Islet of Langerhans (tissue), 1 donor: Measurements from ENCODE around the gene GPRC5D.

Source experiments
- FAIRE-seq: peaks from one replicate; lab custom pipeline; 2011; peaks lifted over from hg19 to GRCh38; lab: Jason Lieb, UNC

Gene GPRC5D

DNA sequence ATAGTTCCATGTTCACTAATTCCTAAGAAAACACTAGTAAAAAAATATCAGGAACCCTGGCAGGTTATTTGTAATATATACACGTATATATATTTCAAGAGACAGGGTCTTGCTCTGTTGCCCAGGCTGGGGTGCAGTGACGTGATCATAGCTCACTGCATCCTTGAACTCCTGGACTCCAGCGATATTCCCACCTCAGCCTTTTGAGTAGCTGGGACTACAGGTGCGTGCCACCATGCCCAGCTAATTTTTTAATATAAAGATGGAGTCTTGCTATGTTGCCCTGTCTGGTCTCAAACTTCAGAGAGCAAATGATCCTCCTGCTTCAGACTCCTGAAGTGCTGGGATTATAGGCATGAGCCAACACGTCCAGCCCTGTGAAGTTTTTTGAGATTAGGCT lies 44.4 kb downstream of the GPRC5D start:
- no peak for FAIRE-seq

DNA sequence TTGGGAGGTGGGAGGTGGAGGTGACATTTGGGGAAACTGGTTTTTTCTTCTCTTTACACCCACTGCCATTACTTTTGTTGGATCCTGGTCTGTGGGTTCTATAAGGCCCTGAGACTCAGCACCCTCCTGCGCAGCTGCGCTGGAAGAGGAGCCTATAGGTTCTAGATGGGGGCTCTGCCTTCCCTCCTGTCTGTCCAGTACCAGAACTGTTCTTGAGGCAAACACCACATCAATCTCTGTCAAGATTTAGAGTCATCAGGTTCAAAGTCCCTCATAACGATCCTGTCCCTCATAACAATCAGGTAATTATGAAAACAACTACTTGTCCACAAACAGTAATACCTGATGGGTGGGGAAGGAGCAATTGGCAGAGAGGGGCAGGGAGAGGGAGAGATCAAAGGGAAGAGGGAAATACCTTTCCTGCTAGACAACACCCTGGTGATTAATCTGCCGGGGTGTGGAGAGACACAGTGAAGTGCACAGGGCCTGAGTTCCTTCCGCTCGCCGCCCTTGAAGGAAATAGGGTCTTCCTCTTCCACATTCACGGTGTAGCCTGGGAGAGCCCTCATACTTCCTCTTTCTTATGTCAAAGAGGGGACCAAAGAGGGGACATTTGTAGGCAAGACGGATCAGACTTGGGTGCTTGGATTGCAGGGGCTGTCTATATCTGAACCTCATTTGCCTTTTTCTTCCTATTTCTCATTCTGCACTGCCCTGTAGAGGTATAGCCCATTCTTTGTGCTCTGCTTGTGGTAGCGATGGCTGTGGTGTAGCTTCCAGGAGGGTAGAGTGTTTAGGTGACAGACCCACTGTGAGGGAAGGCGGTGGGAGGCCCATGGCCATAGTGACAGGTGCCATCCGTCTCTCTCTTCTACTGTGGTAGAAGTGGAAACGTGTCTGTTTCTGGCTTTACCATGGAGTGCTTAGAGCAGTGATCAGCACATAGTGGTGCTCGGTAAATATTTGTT lies 48.0 kb downstream of the GPRC5D start:
- FAIRE-seq, result no peak

DNA sequence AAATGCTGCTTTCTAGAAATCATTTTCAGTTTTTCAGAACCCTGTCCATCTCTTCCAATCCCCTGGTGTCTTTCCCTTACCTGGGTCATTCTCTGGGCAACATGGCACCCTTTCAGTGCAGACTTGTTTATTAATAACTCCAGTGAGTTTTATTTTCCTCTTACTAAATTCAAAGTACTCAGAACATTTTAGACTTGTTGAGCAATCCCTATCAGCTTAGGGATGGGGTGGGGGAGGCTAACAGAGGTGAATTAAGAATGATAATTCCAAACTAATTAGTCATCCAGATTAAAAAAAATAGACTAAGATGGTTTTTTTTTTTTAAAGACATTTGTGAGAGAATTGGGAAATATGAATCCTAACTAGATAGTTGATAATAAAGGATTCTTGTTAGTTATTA lies 49.9 kb downstream of the GPRC5D start:
- no peak for FAIRE-seq

DNA sequence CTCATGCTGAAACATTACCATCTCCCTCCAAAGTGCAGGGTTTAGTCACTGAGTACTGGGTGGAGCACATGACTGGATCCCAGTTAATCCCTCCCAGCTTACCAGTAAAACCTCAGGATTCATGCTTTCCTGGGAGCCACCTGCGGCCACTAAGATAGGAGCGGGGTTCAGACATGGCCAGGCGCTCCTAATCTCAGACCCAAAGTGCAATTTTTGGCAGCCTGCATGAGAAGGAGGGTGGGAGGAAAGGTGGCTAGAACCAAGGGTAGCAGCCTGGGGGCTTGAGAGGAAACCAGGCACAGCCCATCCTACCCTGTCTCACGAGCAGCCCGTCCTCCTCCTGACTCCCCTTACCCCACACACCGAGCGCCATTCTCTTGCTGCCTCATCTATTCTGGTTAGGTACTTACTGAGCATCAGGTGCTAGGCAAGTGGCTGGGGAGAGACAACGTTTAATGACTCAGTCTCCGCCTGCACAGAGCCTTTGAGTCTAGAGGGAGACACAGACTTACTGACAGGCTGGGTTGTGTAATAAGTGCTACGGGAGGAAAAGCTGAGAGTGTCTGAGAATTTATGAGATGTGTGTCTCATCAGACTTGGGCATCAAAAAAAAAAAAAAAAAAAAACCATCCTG lies 50.7 kb downstream of the GPRC5D start:
- FAIRE-seq, result no peak

DNA sequence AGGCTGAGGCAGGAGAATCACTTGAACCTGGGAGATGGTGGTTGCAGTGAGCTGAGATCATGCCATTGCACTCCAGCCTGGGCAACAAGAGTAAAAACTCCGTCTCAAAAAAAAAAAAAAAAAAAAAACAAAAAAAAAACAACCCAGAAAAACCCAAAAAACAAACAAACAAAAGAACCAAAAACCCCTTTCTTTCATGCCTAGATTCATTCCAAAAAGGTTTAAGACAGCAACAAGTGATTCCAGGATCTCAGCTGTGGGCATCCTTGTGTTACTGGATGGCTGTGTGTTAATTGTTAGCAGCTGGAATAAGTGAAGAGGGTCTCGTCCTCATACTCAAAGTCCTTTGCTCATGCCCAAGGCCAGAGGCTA lies 51.2 kb downstream of the GPRC5D start:
- no peak for FAIRE-seq

DNA sequence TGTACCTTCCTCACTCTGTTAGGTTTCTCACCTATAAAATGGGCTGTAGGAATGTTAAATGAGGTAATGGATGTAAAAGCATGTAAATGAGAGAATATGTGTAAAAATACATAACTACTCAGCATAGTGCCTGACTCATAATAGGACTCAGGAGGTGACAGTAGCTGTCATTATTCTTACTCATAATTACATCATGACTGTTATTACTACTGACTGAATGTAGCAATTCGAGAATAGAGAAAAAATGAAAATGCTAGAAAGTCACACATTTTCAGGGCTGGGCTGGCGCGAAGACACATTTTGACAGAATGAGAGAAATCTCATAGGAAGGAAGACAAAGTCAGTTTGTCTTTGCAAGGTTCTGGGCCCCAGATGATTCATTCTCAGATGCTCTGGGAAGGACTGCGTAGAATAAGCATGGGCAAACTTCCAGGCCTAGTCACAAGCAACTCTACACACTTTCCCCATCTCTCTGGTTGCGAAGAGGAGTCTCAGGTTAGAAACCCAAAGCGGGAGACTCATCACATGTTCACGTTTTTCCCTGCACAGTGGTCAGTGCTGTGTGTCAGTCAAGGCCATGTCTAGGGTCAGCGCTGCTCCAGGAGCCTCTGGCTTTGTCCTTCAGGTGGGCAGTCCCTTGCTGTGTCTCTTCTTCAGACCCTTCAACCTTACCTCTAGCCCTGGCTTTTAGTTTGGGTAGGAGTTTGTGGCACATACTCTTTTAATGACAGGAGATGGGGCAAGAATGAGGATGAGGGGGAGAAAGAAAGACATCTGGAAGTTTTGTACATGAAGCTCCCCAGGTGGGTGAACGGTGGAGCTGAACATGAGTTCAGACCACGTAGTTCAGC lies 52.2 kb downstream of the GPRC5D start:
- no peak for FAIRE-seq

DNA sequence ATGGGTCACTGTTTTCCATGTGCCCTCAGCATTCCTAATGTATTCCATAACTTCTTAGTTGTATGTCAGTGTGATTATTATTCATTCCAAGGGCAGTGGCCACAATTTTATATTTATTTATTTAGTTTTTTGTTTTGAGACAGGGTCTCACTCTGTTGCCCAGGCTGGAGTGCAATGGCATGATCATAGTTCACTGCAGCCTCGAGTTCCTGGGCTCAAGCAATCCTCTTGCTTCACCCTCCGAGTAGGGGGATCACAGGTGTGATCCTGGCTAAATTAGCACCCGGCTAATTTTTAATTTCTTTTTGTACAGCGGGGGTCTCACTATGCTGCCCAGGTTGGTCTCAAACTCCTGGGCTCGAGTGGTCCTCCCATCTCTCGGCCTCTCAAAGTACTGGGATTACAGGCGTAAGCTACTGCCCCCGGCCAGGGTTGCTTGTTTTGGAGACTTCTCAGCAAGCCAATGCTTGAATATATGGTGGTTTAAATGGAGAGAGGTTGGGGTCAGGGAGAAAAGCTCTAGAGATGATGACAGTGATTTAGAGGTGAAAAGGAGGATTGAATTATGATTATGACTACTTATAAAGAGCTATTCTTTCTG lies 53.0 kb downstream of the GPRC5D start:
- FAIRE-seq, result no peak

DNA sequence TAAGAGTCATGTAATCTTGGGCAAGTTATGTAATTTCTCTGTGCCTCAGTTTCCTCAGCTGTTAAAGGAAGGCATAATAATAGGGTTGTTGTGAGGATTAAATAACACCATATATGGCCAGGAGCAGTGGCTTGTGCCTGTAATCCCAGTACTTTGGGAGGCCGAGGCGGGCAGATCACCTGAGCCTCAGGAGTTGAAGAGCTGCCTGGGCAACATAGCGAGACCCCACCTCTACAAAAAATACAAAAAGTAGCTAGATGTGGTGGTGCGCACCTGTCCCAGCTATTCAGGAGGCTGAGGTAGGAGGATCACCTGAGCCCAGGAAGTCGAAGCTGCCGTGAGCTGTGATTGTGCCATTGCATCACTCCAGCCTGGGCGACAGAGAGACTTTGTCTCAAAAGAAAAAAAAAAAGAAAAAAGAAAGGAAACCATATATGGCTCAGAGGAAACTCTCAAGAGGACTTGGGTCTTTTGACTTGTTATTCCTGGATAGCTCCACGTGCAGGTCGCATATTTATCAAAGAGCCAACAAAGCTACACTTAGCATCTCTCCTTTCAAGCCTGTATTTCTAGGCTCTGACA lies 53.7 kb downstream of the GPRC5D start:
- FAIRE-seq, result no peak

DNA sequence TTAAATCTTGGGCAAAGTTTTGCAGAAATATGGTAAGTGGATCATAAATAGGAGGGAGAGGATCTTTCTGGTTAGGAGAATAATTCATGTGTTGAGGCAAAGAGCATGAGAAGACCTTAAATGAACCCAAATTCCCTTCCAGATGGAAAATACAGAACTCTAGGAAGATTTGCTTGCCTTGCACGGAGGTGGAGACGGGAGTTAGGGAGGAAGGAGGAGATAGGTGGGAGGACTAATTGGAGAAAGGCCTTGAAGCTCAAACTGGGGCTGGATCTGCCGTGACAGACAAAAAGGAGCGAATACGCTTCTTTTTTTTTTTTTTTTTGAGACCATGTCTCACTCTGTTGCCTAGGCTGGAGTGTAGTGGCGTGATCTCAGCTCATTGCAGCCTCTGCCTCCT lies 54.7 kb downstream of the GPRC5D start:
- FAIRE-seq, result no peak

DNA sequence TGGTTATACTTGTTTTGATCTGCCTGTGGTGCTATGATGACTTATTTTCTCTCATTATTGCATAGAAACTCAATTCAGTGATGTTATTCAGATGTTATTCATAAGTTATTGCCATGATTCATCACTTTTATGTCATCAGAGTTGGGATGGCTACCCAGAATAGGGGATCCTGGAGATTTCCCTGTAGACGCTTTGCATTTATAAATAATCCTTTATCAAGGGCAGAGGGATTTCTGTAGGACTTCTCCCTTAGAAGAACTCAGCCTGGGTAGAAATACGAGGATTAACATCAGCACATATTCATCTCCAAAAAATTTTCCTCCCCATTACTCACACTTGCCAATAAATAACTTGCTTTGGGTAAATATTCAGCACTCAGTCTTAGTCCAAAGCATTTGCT lies 55.7 kb downstream of the GPRC5D start:
- no peak for FAIRE-seq

DNA sequence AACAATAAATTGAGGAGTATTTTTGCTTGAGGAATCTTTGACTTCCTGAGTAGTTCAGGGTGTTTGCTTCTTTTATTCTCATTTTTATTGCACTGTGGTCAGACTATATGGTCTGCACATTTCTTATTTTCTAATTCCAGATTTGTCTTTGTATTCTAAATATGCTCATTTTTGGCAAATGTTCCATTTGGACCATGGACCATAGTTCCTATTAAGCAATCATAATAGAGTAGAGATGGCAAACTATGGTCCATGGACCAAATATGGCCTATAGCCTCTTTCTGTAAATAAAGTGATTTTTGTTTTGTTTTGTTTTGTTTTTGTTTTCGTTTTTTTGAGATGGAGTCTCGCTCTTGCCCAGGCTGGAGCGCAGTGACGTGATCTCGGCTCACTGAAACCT lies 58.5 kb downstream of the GPRC5D start:
- FAIRE-seq, result no peak

DNA sequence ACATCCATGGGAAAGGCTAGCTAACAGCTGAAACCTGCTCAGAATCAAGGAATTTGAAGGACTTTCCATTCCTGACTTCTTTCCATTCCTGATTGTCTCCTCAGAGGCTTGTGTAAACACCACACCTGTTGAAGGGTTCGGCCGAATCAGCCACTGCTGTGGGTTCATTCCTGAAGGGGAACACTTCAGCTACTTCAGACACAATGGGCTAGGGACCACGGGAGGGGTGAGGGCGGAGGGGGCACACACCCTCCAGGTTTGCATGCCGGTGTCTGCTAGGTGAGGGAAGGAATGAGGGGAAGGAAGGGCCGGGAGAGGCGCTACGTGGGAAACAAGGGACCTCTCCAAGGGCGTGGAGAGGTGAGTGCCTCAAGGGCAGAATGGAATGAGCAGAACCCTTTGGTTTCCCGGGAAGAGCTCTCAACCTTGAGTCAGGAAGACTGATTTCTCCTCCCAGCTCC lies 59.3 kb downstream of the GPRC5D start:
- FAIRE-seq, result no peak

DNA sequence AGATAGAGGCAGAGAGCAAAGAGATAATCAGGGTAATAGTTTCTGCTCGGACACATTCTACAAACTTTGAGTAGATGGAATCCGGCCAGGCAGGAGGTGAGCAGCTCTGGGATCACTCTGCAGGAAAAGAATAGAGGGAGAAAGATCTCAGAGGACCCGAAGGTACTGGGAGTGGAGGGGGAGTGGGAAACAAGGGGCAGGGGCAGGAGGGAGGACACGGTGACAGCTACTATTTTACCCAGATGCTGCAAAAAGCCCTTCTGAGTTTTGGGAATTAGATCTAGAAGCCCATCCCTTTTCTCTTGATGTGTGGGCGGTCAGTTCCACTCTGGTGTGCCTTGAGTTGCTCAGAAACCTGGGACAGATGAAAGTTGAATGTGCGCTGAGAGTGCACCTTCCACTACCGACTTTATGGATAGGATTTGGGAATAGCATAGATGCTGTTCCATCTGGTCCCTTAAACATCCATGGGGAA lies 60.1 kb downstream of the GPRC5D start:
- FAIRE-seq, result no peak

DNA sequence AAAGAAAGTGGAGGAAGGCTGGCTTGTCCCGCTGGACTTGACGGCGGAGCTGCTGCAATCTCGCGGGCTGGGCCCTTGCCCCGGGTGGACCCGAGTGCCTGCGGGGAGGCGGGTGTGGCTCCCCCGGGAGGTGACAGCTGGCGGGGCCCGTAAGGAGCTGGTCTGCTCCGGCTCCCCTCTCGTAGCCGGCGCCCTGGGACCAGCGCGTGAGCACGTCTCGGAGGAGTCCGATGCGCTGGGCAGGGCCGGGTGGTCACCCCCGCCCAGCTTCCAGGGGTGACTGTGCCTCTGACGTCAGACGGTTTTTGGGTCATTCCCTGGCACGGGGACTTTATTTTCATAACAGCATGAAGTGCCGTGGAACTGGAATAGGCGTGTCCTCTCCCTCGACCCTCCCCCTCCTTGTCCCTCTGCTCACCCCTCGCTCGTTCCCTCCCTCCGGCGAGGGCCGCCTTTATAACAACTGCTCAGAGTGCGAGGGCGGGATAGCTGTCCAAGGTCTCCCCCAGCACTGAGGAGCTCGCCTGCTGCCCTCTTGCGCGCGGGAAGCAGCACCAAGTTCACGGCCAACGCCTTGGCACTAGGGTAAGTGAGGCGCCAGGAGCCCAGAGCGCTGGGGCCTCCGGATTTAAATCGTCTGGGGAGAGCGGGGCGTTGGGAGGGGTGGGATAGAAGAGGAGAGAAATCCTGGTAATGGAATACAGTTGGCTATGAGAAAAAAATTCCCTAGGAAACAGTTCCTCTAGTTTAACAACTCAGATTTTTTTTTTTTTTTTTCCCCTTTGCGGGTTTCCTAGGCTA lies 60.7 kb downstream of the GPRC5D start, which contains the start of gene GPRC5A:
GPRC5A (plus strand) TSS at position 483 of the 801 bp plus-strand sequence. CDS start 16,688 bp downstream, outside the sequence.
- FAIRE-seq, result no peak
